Putamen (tissue), 1 donor: ENCODE data around the gene GABRG3.
A peak's percentile ranks its signal among the peaks of the same experiment; 100 is the strongest.

Experiments used
- DNase-seq: peaks from one replicate; pipeline ENCODE4 v3.0.0-alpha.2; 2016; ENCODE audit warnings: low spot score

The GABRG3 gene

DNA sequence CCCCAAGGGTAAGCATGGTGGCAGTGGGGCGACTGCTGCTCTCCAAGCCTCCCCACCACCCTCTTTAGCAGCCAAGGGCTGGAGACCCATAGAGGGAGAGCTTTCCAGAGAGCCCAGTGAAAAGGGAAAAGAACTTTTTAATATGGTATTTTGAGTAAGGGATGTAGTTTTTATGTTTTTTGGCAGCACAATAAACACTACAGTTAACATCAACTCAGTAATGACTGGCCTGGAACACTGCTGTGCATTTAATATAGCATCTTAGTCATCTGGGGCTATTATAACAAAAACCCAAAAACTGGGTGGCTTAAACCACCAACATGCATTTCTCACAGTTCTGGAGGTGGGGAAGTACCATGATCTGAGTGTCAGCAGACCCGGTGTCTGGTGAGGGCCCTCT is 495.8 kb downstream of the GABRG3 start:
- DNase-seq = no peak

DNA sequence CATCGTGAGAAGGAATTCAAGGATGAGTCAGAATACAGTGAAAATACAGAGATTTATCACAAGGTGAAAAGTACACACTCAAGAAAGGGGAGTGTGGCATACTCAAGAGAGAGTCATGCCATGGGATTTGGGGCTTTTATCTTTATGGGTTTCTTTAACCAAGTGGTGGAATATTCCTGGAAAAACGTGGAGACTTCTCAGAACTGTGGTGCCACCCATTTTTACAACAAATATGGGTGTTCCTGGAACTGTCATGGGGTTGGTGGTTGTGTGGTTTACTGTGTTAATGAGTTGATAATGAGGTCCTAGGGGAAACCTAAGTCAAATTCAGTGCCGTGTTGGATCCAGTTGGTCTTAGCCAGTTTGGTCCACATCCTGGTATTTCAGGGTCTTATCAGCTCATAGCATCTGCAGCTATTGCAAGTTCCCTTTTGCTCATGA is 497.2 kb downstream of the GABRG3 start:
- no peak for DNase-seq

DNA sequence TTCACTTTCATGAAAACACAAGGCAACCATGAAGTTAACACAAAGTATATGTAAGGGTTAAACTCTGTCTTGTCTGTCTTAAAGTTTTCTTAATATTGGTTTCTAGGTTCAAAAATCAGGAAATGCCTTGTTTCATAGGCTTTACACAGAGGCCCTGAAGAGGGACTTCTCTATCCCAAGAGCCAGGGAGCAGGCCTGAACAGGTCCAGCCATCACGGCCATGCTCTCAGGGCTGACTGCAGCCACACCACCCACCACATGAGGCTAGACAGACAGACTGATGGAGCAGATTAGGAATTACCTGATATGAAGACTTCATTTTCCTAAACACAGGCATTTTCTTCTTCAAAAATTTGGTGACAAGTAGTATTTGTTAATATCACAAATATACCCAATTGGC is 502.9 kb downstream of the GABRG3 start:
- no peak for DNase-seq

DNA sequence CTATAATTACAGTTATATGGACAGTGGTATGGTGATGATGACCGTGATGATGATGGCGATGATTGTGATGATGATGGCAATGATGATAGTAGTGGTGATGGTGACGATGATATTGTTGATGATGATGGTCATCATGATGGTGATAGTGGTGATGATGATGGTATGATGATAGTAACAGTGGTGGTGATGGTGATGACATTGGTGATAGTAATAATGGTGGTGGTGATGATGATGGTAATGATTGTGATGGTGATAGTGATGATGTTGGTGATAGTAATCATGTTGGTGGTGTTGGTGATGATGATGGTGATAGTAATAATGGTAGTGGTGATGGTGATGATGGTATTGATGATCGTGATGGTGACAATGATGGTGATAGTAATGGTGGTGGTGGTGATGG is 504.4 kb downstream of the GABRG3 start:
- DNase-seq = no peak

DNA sequence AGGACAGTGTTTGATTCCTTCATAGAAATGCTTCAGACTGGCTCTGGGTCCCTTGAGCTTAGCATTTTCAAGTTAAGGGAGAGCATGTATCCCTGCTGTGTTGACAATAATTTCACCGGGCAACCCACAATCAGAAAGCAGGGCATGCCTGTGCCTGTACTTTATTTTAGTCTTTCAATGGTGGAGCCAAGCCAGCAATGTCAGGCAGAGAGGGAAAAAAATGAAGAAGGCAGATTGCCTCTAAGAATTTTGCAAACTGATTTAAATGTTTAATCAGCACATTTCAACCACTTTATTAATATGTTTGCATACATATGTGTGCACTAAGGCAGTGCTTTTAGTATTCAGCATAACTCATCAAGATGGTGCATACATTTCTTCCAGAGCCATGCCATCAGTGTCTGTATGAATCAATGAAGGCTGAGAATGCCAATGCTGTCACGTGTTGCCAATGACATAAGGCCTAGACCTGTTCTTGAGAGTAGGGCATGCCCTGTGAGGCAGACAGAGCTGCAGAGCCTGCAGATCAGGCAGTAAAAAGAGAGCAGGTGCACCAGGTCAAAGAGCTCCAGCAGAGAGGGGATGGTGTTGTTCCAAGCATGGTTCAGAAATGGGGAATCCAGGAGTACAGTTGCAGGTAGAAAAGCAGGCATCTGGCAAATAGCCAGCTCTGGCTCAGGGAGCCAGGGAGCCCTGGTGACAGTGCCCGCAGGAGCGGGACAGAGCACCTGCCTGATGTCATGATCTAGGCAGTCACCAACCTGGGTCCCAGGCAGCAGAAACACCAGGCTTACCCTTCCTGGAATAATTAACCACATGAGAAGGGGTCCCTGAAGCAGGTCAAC is 508.5 kb downstream of the GABRG3 start:
- DNase-seq = no peak

DNA sequence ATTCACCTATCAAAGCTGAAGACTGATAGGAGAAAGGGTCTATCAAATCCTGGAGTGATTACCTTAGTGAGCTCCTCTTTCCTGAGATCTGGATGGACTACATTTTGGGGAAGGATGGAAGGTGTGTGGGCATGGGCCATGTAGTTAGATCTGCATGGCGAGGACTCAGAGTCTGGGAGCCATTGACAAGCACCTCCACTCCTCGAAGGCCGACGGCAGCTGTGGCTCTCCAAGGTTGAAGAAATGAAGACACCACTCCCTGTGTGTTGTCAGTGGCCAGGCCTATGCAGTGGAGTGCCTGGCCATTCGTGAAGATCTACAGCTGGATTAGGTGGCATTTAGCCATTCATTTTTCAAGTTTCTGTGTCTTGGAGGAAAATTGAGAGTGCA is 509.2 kb downstream of the GABRG3 start:
- DNase-seq = no peak

DNA sequence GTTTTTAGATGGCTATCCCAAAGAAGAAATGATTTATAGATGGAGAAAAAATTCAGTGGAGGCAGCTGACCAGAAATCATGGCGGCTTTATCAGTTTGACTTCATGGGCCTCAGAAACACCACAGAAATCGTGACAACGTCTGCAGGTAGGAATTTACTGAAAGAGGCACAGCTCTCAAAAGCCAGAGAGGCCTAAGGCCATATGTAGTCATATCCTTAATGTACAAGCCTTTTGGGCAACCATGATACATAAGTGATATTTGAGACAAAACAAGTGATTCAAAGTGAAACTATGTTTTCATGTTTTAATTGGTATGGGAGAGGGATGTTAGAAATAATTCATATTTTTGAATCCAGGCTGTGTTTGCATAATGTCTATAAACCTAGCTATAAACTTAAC is 509.7 kb downstream of the GABRG3 start:
- no peak for DNase-seq

DNA sequence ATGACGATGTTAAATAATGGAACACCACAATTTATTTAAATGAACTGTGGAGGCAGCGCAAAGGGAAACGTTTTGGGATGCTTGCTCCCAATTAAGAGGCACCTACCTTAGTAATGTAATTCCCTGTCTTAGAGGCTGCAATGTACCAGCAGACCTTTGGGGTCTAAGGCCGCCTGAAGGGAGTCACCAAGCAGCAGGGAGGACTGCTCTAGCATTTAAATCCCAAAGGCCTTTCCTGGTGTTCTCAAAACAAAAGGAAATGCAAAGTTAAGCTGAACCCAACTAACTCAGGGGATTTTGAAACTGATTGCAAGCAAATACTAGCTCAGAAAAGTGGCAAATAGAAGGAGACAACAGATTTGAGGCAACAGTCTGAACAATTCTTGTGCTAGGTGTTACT is 510.8 kb downstream of the GABRG3 start:
- no peak for DNase-seq

DNA sequence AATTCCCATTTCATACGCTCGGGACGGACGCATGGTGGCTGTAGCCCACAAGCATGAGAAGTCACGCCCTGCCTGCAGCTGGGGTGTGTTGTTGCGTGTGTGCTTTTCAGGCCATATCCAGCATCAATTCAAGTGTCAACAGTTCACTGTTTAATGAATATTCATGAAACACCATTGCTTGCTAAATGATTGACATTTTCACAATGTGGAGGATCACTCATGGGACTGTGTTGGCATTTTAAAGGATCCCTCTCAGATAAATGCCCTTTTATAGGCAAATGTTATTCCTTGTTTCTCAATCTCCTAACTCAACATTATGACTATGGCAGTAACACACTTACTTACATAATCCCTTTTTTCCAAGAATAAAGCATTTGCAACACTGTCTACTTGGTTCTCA is 511.3 kb downstream of the GABRG3 start:
- peak; percentile 50 for DNase-seq

DNA sequence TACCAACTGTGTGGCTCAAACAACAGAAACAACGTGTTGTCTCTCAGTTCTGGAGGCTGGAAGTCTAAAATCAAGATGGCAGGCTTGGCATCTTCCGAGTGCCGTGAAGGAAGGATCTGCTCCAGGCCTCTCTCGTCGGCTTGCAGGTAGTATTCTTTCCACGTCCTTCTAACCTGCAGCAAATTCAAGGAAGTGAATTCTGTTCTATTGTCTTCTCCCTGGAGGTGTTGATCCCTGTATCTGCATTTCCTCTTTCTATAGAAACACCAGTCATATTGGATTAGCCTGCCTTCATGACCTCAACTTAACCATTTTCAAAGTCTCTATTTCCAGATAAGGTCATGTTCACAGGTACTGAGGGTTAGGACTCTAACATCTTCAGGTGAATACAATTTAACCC is 512.1 kb downstream of the GABRG3 start:
- DNase-seq = no peak

DNA sequence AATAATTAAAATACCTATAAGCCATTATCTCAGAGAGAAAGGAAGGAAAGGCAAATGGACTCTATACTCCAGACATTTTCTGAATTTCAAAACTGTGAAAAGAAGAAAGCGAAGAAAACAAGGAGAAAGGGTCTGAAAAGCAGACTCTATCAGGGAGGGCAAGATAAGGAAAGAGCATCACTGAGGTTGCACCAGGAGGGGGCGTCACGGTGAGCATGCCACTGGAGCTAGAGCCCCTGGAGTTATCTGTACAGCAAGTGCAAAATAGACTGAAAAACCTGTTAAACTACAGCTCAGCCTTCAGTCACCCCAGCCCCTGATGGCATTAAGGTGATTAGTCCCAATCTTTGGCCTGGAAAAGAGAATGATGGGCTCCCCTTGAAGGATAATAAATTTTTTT is 514.3 kb downstream of the GABRG3 start:
- DNase-seq = no peak

DNA sequence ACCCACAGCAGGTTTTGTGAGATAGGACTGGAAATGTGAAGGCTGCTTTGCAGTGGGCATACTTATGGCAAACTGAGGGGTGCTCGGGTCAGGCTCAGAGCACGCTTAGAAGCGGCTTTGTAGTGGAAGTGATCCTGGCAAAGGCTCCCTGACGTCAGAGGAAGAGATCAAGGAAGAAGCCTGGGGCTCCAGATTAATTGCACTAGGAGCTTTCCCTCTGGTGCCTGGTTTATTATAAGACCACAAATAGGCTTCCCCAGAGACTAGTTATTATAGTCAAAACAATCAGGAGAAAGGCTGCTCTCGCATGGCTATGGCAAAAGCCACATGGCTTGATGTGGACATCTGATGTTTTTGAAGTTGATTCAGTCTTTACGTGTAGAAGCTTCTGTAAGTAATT is 515.1 kb downstream of the GABRG3 start:
- DNase-seq = no peak

DNA sequence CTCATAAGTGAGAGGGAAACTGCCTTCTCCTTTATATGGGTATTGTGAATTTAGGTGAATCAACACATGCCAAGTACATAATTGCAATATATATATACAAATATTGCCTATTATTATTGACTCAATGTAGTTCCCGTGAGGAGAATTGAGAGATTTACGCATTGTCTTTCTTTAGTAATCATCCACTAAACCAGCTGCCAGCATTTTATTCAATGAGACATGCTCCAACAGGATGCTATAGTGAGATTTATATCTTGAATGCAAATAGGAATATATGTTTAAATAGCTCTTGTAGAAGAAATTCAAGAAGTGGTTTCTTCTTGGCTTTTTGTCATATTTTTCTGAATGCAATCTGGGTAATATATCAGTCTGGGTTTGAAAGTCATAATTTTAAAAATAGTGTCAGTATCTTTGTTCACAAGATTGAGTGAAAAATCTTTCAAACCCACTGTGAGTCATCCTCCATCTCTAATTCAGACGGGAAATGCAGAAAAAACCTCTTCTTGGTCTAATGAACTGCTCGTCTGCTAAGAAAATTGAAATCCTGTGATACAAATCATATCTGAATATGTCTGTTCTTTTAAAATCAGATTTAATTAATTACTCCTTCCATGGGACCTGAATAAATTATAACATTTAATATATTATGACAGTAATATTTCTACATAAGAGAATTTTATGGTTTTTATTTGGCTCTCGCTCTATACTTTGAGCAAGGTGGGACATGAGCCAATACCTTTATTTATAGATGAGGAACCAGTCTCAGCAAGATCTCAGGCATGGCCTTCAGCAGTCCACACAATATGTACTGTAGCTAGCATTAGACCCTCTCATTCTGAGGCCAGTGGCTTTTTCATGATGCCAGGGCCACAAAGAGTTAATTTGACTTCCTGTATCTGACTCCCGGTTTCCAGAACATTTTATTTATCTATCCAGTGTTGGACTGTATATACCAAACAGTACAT is 516.0 kb downstream of the GABRG3 start:
- DNase-seq = no peak

DNA sequence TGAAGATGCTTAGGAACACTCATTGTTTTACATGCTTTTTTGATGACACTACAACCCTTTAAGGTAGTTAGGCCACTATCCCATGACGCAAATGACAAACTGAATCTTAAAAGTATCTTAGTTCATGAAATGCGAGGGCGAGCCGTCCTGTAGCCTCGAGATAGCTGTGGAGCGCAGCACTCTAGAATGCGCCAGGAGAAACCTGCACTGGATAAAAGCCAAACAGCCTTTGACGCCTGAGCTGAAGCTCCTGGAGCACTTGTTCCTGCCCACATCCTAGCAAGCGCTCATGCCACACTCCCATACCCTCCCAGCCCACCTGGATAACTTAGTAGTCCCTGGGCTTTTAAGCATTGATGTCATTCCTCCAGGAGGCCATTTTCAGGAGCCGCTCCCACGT is 516.9 kb downstream of the GABRG3 start:
- no peak for DNase-seq

DNA sequence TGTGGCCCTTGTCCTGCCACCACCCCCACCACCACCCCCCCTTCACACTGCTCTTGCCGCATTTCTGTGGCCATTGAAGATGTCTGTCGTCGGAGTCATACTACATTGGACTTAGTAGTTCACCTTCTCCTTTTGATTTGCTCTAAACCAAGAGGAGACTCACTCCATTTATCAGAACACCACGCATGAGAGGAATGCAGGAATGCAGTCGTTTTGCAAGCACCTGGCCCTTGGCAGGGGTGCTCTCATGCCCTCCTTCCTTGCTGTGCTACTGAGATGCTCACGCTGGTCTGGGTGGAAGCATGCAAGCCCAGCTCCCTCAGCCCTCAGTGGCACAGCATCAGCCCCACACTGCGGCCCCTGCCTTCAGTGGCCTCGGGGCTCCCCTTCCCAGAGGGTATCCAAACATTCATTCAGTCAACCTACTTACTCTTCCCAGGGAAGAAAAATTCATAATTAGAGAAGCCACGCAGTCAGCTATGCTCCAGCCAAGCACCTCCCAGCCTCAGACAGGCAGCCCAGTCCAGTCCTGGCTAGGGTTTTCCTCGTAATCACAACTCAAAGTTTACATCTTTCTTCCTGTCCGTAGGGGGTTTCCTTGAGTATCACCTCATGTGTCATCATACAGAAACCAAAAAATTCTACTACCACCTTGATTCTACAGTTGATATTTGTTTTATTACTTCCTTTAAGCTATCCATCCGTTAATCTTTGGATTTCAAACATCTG is 520.0 kb downstream of the GABRG3 start:
- no peak for DNase-seq

DNA sequence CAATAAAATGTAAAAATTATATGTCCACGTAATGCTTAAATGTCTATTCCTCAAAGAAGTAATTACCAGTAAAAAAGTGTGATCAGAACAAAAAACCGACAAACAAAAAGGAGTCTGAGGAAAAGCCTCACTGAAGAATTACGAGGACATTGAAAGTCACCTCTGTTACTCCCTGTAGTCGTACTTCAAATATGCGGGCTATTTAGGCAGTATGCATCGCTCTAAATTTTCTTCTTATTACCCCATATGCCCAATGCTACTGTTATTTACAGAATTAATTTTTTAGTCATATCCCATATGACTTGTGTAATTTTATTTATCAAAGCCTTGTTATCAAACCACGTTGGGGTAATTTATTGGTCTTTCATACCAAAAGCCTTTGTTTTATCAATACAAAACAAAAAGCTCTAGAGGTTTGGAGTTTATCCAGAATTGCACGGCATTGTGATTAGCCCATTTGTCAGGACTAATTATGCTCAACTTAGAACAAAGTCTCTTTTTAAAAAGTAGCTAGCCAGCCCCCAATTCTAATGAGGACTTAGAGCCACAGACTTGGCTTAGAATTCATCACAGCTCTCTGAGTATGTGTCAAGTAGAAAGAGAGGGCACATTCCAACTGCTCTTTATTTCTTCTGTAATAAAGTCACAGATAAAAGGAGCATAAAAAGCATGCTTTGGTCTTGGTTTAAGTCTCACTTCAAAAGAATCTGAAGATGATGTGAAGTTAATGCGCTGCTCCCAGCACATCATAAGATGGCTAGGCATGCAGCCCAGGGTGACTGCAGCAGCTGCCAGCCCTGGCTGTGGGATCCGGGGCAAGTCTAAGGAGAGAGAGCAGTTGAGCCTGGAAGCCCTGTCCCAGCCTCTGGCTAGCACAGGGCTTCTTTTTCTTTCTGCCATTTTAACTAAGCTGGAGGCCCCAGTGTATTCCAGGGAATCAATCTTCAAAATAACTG is 521.0 kb downstream of the GABRG3 start:
- peak; percentile 85 for DNase-seq

DNA sequence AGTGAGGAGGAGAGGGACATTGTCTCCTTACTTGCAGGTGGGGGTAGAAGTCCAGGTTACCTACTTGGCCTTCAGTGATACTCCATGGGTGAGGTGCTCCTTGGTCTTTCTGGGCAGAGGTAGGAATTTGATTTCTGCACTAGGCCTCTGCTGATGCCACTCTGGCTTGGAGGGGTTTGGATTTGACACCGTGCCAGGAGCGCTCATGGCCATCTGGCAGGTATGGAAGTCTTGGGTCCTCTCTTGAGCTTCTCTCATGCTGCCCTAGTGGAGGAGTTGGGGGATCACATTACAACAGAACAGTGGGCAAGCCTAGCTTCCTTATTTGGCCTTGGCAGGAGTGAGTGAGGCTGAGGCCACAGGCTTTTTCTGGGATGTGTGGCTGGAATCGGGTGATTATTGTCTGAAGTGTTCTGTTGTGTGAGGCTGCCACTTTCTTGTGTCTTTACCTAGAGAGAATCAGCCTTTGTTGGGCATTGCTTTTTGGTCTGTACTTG is 525.0 kb downstream of the GABRG3 start:
- no peak for DNase-seq

DNA sequence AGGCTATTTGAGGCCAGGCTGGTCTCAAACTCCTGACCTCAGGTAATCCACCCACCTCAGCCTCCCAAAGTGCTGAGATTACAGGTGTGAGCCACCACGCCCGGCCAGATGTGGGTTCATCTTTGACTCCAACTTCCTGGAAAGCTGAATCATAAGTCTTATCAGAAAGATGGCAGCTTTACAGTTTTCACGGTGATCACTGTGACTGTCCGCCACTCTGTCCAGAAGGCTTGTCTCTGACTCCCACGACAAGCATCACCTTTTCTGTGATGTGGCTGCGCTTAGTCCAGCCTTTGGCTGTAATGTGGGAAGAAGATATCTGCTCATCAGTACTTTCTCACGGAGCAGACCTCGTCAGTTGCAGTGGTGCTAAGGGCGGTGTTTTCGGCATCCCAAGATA is 527.7 kb downstream of the GABRG3 start:
- DNase-seq = no peak

DNA sequence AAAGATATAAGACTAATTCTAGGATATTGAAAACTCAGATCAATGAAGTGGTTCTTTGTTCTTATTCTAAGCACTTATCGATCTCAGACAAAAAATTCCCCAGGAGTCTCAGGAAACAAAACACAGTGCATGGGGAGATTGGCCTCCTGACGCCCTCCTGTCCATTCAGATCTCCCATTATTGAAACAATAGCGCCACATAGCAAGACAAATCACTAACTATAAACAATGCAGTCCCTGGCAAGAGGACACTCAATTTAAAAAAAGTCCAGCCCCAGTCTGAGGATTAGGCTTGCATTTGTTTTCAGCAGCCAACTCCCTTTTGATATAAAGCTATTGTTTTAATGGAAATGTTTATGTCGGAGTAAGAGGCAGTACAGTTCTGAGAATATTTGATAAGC is 528.2 kb downstream of the GABRG3 start:
- no peak for DNase-seq

DNA sequence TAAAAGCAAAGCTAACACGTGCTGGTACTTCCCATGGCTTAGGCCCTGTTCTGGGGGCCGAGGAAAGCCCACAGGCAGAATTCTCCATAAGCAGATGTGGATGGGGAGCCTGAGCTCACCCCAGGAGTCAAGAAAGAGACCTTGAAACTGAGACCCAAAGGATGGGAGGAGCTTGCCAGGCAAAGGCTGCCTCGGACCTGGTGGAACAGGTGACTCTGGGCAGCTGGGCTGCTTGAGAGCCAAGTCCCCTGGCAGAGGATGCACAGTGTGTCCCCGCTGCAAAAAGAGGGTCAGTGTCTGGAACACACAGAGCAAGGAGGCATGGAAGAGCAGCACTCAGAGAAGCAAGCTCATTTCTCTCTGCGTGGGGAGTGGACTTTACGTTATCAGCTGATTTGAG is 528.7 kb downstream of the GABRG3 start:
- DNase-seq = no peak

DNA sequence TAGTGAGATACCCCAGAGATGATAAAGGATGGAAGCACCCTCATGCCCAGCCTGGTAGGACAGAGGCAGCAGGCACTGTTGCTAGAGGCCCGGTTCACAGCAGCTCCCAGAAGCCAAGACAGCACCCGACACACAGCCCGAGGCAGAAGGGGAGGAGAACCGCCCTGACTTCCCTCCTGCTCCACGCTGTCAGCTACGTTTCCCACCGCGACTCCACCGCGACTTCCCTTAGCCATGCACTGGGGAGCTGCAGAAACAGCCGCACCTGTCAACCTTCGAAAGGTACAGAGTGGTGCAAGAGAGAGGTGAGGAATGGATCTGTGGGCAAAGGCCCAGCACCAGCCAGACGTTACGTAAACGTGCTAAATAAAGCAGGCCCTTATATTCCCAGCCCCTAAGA is 529.2 kb downstream of the GABRG3 start:
- DNase-seq = no peak
